ENCODE data around the gene GXYLT1.

GXYLT1 gene

DNA sequence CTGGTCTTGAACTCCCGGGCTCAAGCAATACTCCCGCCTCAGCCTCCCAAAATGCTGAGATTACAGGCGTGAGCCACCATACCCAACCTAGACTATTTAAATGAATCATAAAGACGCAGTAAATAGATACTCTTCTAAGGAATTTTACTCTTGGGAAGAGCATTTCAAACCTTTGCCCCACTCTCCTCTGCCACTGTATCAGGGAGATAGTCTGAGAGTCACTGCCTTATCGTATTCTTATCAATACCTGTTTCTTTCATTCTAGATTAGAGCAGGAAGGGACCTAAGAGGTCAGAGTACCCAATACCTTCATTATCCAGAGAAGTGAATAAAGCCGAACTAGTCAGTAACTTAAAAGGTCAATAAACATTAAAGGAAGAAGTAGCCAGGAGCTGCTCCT is 15.8 kb downstream of the GXYLT1 start:
- TF ChIP-seq, protein P1, sequence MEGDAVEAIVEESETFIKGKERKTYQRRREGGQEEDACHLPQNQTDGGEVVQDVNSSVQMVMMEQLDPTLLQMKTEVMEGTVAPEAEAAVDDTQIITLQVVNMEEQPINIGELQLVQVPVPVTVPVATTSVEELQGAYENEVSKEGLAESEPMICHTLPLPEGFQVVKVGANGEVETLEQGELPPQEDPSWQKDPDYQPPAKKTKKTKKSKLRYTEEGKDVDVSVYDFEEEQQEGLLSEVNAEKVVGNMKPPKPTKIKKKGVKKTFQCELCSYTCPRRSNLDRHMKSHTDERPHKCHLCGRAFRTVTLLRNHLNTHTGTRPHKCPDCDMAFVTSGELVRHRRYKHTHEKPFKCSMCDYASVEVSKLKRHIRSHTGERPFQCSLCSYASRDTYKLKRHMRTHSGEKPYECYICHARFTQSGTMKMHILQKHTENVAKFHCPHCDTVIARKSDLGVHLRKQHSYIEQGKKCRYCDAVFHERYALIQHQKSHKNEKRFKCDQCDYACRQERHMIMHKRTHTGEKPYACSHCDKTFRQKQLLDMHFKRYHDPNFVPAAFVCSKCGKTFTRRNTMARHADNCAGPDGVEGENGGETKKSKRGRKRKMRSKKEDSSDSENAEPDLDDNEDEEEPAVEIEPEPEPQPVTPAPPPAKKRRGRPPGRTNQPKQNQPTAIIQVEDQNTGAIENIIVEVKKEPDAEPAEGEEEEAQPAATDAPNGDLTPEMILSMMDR (IDR thresholded peaks at IDR 0.05; ENCODE audit: extremely low read depth, missing control alignments): no peak
- DNase-seq (ENCODE audit: low spot score): no peak

DNA sequence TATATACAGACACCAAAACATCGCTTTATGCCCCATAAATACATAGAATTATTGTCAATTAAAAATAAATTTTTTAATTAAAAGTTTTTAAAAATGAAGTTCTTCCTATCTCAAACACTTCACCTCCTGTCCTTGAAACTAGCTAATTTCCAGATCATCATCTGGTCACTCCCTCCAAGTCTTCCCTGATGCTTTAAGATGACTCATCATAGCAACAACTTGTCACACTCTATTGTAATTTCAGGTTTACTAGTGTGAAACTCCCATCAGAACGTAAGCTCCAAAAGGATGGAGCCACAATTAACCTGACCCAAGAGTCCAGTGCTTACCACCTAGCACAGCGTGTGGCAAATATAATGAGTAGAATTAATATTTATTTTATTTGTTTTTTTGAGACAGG is 16.3 kb downstream of the GXYLT1 start:
- TF ChIP-seq, protein P1 (IDR thresholded peaks at IDR 0.05; ENCODE audit: extremely low read depth, missing control alignments): no peak
- DNase-seq (ENCODE audit: low spot score): no peak

DNA sequence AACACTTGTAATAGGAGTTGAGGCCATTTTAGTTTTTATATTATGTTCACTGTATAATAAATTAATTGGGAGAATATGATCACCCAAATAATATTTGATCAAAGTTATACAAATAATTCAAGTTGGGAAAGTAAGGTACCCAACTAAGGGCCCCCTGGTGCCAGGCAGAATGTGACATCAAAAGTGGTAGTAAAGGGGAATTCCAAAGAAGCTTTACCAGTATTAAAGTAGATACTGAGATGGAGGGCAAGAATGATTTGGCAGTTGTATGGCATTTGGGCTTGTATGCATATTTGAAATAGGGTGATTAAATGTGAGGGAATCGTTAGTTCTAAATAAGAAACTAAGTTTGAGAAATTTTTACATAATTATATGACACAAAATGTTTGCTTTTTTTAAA is 17.7 kb downstream of the GXYLT1 start:
- TF ChIP-seq, protein P1 (IDR thresholded peaks at IDR 0.05; ENCODE audit: extremely low read depth, missing control alignments): no peak
- DNase-seq (ENCODE audit: low spot score): no peak

DNA sequence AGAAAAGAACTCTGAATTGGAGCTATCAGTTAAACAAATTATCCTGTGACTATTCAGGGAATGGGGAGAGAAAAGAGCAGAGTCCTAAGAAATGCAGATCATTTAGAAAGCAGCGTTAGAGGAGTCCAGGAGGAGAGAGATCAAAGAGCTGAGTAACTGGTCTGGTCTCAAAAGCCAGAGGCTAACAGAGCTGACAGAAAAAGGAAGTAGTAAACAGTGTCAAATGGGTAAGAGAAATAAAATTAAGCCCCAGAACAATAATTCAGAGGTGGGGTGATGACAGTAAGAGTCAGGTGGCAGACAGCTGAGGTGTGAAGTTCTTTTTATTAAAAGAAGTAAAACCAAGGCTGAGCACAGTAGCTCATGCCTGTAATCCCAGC is 19.3 kb downstream of the GXYLT1 start:
- TF ChIP-seq, protein P1 (IDR thresholded peaks at IDR 0.05; ENCODE audit: extremely low read depth, missing control alignments): no peak

DNA sequence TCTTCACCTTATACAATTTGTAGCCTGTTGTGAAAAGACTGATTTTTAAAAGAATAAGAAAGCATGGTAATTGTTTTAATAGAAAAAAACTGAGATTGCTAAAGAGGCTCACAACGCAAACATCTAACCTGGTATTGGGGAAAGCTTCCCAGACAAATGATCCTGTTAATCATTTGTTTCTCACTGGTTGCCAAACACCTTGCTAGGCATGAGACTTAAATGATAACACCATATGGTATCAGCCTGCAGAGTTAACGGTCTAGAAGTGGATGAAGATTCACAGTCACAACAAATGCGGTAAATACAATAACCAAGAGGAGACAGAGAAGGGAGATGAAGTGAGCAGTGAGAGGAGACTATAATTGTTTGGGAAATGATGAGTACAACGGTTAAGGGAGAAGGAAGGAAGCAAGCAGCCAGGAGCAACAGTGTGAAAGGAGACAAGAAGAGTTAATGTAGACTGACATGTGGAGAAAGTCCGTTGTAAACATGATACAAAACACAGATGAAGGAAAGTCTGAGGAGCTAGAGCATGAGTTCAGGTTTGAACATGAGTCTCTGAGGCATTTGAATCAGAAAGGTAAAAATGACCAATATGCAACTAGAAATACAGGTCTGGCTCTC is 19.8 kb downstream of the GXYLT1 start:
- TF ChIP-seq, protein P1 (IDR thresholded peaks at IDR 0.05; ENCODE audit: extremely low read depth, missing control alignments): no peak
- no peak for DNase-seq (ENCODE audit: low spot score)

More for the DNA sequence above, 19.3 kb downstream of the GXYLT1 start:
- DNase-seq (ENCODE audit: low spot score): no peak

DNA sequence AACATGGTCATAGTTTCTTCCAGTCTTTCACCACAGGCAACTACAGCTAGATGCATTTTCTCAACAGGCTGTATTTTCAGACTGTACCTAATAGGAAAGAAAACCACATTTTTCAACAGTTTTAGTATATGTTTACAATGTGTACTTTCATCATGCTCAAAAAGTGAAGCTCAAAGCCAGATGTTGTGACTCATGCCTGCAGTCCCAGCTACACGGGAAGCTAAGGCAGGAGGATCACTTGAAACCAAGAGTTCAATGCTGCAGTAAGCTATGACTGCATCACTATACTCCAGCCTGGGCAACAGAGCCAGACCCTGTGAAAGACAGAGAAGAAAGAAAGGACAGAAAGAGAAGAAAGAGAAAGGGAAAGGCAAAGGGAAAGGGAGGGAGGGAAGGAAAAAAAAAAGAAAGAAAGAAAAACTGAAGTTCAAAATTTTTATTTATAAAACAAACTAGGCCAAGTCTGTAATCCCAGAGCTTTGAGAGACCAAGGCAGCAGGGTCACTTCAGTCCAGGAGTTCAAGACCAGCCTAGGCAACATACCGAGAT is 25.5 kb downstream of the GXYLT1 start:
- TF ChIP-seq, protein P1 (IDR thresholded peaks at IDR 0.05; ENCODE audit: extremely low read depth, missing control alignments): no peak
- DNase-seq (ENCODE audit: low spot score): no peak

DNA sequence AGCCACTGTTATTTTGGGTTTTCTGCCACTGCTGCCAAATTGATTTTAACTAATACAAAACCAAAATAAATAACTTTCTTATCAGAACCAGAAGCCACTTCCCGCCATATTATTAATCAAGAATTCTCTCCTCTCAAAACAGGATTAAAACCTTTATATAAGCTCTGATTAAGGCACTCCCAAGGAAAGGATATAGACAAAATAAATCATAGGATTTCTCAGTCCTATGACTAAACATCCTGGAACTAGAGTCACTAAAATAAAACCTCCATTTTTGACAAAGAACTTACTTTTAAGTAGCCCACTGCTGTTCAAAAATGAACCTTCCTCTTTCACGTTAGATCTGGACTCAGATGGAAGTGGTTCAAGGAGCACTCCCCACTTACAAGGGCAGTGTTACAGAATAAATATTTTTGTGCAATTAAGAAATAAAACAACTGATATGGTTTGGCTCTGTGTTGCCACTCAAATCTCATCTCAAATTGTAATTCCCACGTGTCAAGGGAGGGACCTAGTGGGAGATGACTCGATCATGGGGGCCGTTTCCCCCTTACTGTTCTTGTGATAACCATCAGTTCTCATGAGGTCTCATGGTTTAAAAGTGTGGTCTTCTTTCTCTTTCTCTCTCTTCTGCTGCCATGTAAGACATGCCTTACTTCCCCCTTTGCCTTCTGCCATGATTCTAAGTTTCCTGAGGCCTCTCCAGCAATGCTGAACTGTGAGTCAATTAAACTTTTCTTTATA is 26.4 kb downstream of the GXYLT1 start:
- no peak for DNase-seq (ENCODE audit: low spot score)
- TF ChIP-seq, protein P1 (IDR thresholded peaks at IDR 0.05; ENCODE audit: extremely low read depth, missing control alignments): no peak

All from GM20000 (cell line).